GM23248 (cell line): ENCODE data around the gene MVD. TPM values are rescaled to one million over a fixed set of nuclear protein-coding genes. Genes with fewer than 3 reads are reported as not detected.

Source experiments
- DNase-seq: peaks from one replicate; pipeline ENCODE4 v3.0.0-alpha.2; 2015
- H2AFZ ChIP-seq: fragments of 200-600 bp; sonication (generic); 2 replicates; pipeline ENCODE4 v1.6.1; 2016; ENCODE audit warnings: antibody characterized with exemption
- H3F3A ChIP-seq: fragments of 200-600 bp; sonication (generic); 2 replicates; pipeline ENCODE4 v1.6.1; 2016; ENCODE audit warnings: mild to moderate bottlenecking, antibody characterized with exemption, mixed run types; ENCODE audit not compliant: insufficient read depth
- H3K27ac ChIP-seq: fragments of 200-600 bp; sonication (generic); 2 replicates; pipeline ENCODE4 v1.5.1; 2016; ENCODE audit warnings: mild to moderate bottlenecking
- H3K27me3 ChIP-seq: fragments of 200-600 bp; sonication (generic); replicated peaks from 2 replicates; pipeline ENCODE4 v1.6.1; 2016; ENCODE audit warnings: mild to moderate bottlenecking; ENCODE audit not compliant: insufficient read depth
- H3K36me3 ChIP-seq: fragments of 200-600 bp; sonication (generic); 2 replicates; pipeline ENCODE4 v1.6.1; 2016; ENCODE audit warnings: low read depth, mild to moderate bottlenecking
- H3K4me1 ChIP-seq: fragments of 200-600 bp; sonication (generic); 2 replicates; pipeline ENCODE4 v1.6.1; 2016; ENCODE audit warnings: mild to moderate bottlenecking; ENCODE audit not compliant: insufficient read depth
- H3K4me2 ChIP-seq: fragments of 200-600 bp; sonication (generic); one replicate; pipeline ENCODE4 v1.6.1; 2016; ENCODE audit warnings: mild to moderate bottlenecking; ENCODE audit not compliant: unreplicated experiment
- H3K4me3 ChIP-seq: fragments of 200-600 bp; sonication (generic); 2 replicates; pipeline ENCODE4 v1.5.1; 2016; ENCODE audit warnings: mild to moderate bottlenecking
- H3K79me2 ChIP-seq: fragments of 200-600 bp; sonication (generic); 2 replicates; pipeline ENCODE4 v1.6.1; 2016; ENCODE audit warnings: mild to moderate bottlenecking; ENCODE audit not compliant: insufficient read depth
- H3K9ac ChIP-seq: fragments of 200-600 bp; sonication (generic); 2 replicates; pipeline ENCODE4 v1.6.1; 2016; ENCODE audit warnings: mild to moderate bottlenecking
- H3K9me2 ChIP-seq: fragments of 200-600 bp; sonication (generic); 2 replicates; pipeline ENCODE4 v1.6.1; 2016; ENCODE audit warnings: mixed run types, mild to moderate bottlenecking, moderate library complexity; ENCODE audit not compliant: insufficient read depth
- H3K9me3 ChIP-seq: fragments of 200-600 bp; sonication (generic); one replicate; pipeline ENCODE4 v1.6.1; 2017; ENCODE audit warnings: low read depth
- H4K20me1 ChIP-seq: fragments of 200-600 bp; sonication (generic); 2 replicates; pipeline ENCODE4 v1.6.0; 2016; ENCODE audit not compliant: insufficient read depth
- EZH2 ChIP-seq: fragments of 200-600 bp; sonication (generic); IDR thresholded peaks from 2 replicates; pipeline ENCODE4 v1.6.1; 2018; ENCODE audit warnings: antibody characterized with exemption, mild to moderate bottlenecking; ENCODE audit not compliant: insufficient read depth, poor library complexity, severe bottlenecking
- EZH2phosphoT487 ChIP-seq: fragments of 200-600 bp; sonication (generic); IDR thresholded peaks from 2 replicates; pipeline ENCODE4 v1.6.1; 2018; ENCODE audit warnings: antibody characterized with exemption, moderate library complexity, mild to moderate bottlenecking, low read depth; ENCODE audit not compliant: insufficient read depth
- WGBS, 2 experiments: methylation state at CpG; one replicate each; pipeline ENCODE4 v1.1.6; 2015 to 2017; ENCODE audit warnings: low lambda C conversion rate in 2 of 2, low coverage in 1 of 2; ENCODE audit errors: missing lambda C conversion rate in 2 of 2; 5-methylcytosine and 5-hydroxymethylcytosine counted together
- in situ Hi-C: fragments of 300-500 bp; cut with MboI; formaldehyde crosslinking; loops from 2 replicates; pipeline ENCODE4 v1.15.0; 2020
- polyA plus RNA-seq: library from polyadenylated mRNA; unstranded; fragments of >200 nt; fragmentation: Nextera tagmentation; extraction: Ambion mirVana; gene quantifications from 2 replicates; pipeline ENCODE4 v1.2.1, GENCODE V29; 2016
- total RNA-seq: library from RNA; depleted of rRNA; stranded (reverse); fragments of >200 nt; shearing (Covaris generic); gene quantifications from 2 replicates; pipeline ENCODE4 v1.2.3, GENCODE V29; 2014

The MVD gene
- total and polyA plus RNA-seq, 2 experiments from 2014 or later = 25.0 to 27.4 TPM

GRCh38 chr16:88710556-88710955, 47.7 kb upstream of the MVD start:
- TF ChIP-seq EZH2phosphoT487 (no peak), EZH2 (no peak)
- H2AFZ ChIP-seq = no peak overlapping the region
- WGBS, 2 experiments = 61 to 64% methylated on average over 16 of the region's 16 CpGs
- in situ Hi-C loops = no loop called here
- H3K27me3 ChIP-seq = no peaks in the 10 kb centered on the region
- H3K79me2 ChIP-seq = peaks cover 42% of the 10 kb centered on the region
- no peaks in the 10 kb centered on the region; the same call in 1 of the 2 replicates for H3K36me3 ChIP-seq
- no peak overlapping the region for H3K9ac ChIP-seq
- peaks cover 7% of the 10 kb centered on the region; the same call in 1 of the 2 replicates for H3K4me1 ChIP-seq
- H3F3A ChIP-seq = 0 out of 2 replicates have a peak, but pooled peaks cover 5% of the 10 kb centered on the region
- no peak for DNase-seq
- no peak overlapping the region for H3K27ac ChIP-seq
- H3K4me3 ChIP-seq = no peak overlapping the region
- no peak overlapping the region for H3K4me2 ChIP-seq
- no peaks in the 10 kb centered on the region for H3K9me3 ChIP-seq
- H3K9me2 ChIP-seq = no peaks in the 10 kb centered on the region
- no peaks in the 10 kb centered on the region for H4K20me1 ChIP-seq

- peak overlapping the region; percentile 88 for H3K4me2 ChIP-seq
- H3K4me3 ChIP-seq = peak overlapping the region; percentile 89
- no peaks in the 10 kb centered on the region for H3K27me3 ChIP-seq
- WGBS, 2 experiments = 38 to 42% methylated on average over 17 of the region's 17 CpGs
- H4K20me1 ChIP-seq = no peaks in the 10 kb centered on the region
- TF ChIP-seq EZH2phosphoT487 (no peak), EZH2 (no peak)
- in situ Hi-C loops = no loop called here
- H3K9me3 ChIP-seq = no peaks in the 10 kb centered on the region
- peak; percentile 63 for DNase-seq
- 0 out of 2 replicates have a peak, but pooled peaks cover 5% of the 10 kb centered on the region for H3F3A ChIP-seq
- H3K36me3 ChIP-seq = no peaks in the 10 kb centered on the region
- H3K9ac ChIP-seq = peak overlapping the region; percentile 89
- H2AFZ ChIP-seq = peak overlapping the region; percentile 72
- H3K79me2 ChIP-seq = peaks cover 42% of the 10 kb centered on the region
- peak overlapping the region; percentile 63 for H3K27ac ChIP-seq
- peaks cover 12% of the 10 kb centered on the region for H3K4me1 ChIP-seq
- H3K9me2 ChIP-seq = no peaks in the 10 kb centered on the region
These were observed 44.3 kb upstream of the MVD start for GRCh38 chr16:88706965-88707826.

GRCh38 chr16:88706229-88706964, 43.5 kb upstream of the MVD start, which contains the start of the genes CTU2 and RNF166:
TSS of gene CTU2 (plus strand) at chr16:88706503. CDS start at chr16:88706531, 28 bp downstream.
TSS of gene RNF166 (minus strand) at chr16:88706408. CDS start at chr16:88706325, 83 bp downstream.
- Histone ChIP-seq H2AFZ (peak within 1 kb of the TSS; percentile 72), H3K4me1 (peaks cover 12% of the 10 kb centered on the region), H3K36me3 (no peaks in the 10 kb centered on the region), H3K4me3 (peak within 1 kb of the TSS; percentile 89), H3K4me2 (peak within 1 kb of the TSS; percentile 98), H3K9me2 (no peaks in the 10 kb centered on the region), H3F3A (0 out of 2 replicates have a peak, but pooled peaks cover 5% of the 10 kb centered on the region), H3K27me3 (no peaks in the 10 kb centered on the region), H3K9me3 (no peaks in the 10 kb centered on the region), H3K9ac (peak within 1 kb of the TSS; percentile 89), H4K20me1 (no peaks in the 10 kb centered on the region), H3K79me2 (peaks cover 39% of the 10 kb centered on the region), H3K27ac (peak within 1 kb of the TSS; percentile 63)
- WGBS, 2 experiments = 0 to 1% methylated on average over 47 to 73 of the region's 86 CpGs
- no peak for TF ChIP-seq EZH2
- no peak for TF ChIP-seq EZH2phosphoT487
- in situ Hi-C loops = no loop called here
- peak; percentile 93 for DNase-seq

GRCh38 chr16:88705801-88706228, 42.9 kb upstream of the MVD start:
- no peaks in the 10 kb centered on the region for H3K9me2 ChIP-seq
- H3K79me2 ChIP-seq = peaks cover 33% of the 10 kb centered on the region
- H3K36me3 ChIP-seq = no peaks in the 10 kb centered on the region
- in situ Hi-C loops = no loop called here
- H2AFZ ChIP-seq = peak overlapping the region; percentile 52
- peak overlapping the region; percentile 98 for H3K4me2 ChIP-seq
- 0 out of 2 replicates have a peak, but pooled peaks cover 5% of the 10 kb centered on the region for H3F3A ChIP-seq
- no peaks in the 10 kb centered on the region for H3K27me3 ChIP-seq
- peak; percentile 56 for DNase-seq
- H3K27ac ChIP-seq = peak overlapping the region; percentile 63
- peaks cover 12% of the 10 kb centered on the region for H3K4me1 ChIP-seq
- 1 to 2% methylated on average over 26 to 34 of the region's 57 CpGs for WGBS, 2 experiments
- no peak for TF ChIP-seq EZH2phosphoT487
- no peak for TF ChIP-seq EZH2
- H3K4me3 ChIP-seq = peak overlapping the region; percentile 89
- H3K9me3 ChIP-seq = no peaks in the 10 kb centered on the region
- peak overlapping the region; percentile 89 for H3K9ac ChIP-seq
- no peaks in the 10 kb centered on the region for H4K20me1 ChIP-seq
